Prostate gland (tissue), 2 donors: ENCODE results near the gene CCND2. TPM values are rescaled to one million over a fixed set of nuclear protein-coding genes. Genes with fewer than 3 reads are reported as not detected.
A peak's percentile ranks its signal among the peaks of the same experiment; 100 is the strongest.

Experiments
- DNase-seq: peaks from one replicate; pipeline ENCODE4 v3.0.0-alpha.2; 2019; ENCODE audit warnings: low spot score
- H3K27ac ChIP-seq, 2 donors: fragments of 200-600 bp; sonication (generic); 2 replicates each; pipeline ENCODE4 v1.5.1; 2017 to 2019
- H3K27me3 ChIP-seq: fragments of 200-600 bp; sonication (generic); replicated peaks from 2 replicates; pipeline ENCODE4 v1.5.1; 2019; ENCODE audit not compliant: insufficient read depth
- H3K36me3 ChIP-seq, 2 donors: fragments of 200-600 bp; sonication (generic); 1 replicate in 1 of 2; 2 replicates in 1 of 2; pipeline versions ENCODE4 v1.5.1 to v1.8.1; 2017 to 2019
- H3K4me1 ChIP-seq: fragments of 200-600 bp; sonication (generic); replicated peaks from 2 replicates; pipeline ENCODE4 v1.5.1; 2019
- H3K4me3 ChIP-seq, 2 donors: fragments of 200-600 bp; sonication (generic); 2 replicates each; pipeline ENCODE4 v1.5.1; 2017 to 2019
- H3K9me3 ChIP-seq: fragments of 200-600 bp; sonication (generic); 2 replicates; pipeline ENCODE4 v1.5.1; 2017
- POLR2A ChIP-seq: fragments of 450-650 bp; IDR thresholded peaks from one replicate; pipeline ENCODE4 v1.6.1; 2016; ENCODE audit warnings: antibody characterized with exemption, mild to moderate bottlenecking
- POLR2AphosphoS5 ChIP-seq: sonication (generic); formaldehyde crosslinking; IDR thresholded peaks from one replicate; pipeline ENCODE4 v1.6.1; 2017; ENCODE audit warnings: antibody characterized with exemption
- WGBS: methylation state at CpG from one replicate; pipeline ENCODE4 v1.1.5; 2018; 5-methylcytosine and 5-hydroxymethylcytosine counted together
- intact Hi-C: fragments of 100-400 bp; cut with DNase I; formaldehyde crosslinking; loops from one replicate; pipeline ENCODE4 v1.14.2; 2022
- total RNA-seq, 2 donors: library from RNA; depleted of rRNA; stranded (reverse); fragments of >200 nt; gene quantifications; one replicate each; pipeline ENCODE4 v1.1.0, GENCODE V29; 2016
- TF ChIP-seq, protein P1 (sequence below), 4 experiments: fragments of 200-600 bp in 2 of 4; fragments of 450-650 bp in 2 of 4; sonication (generic) in 2 of 4; IDR thresholded peaks; 1 replicate in 3 of 4; 2 replicates in 1 of 4; pipeline ENCODE4 v1.5.1; 2016 to 2019; ENCODE audit warnings: antibody characterized with exemption in 4 of 4, mild to moderate bottlenecking in 2 of 4, moderate library complexity in 2 of 4

CCND2 gene
- total RNA-seq = 10 to 100 TPM; 31.6 to 46.1 TPM

DNA sequence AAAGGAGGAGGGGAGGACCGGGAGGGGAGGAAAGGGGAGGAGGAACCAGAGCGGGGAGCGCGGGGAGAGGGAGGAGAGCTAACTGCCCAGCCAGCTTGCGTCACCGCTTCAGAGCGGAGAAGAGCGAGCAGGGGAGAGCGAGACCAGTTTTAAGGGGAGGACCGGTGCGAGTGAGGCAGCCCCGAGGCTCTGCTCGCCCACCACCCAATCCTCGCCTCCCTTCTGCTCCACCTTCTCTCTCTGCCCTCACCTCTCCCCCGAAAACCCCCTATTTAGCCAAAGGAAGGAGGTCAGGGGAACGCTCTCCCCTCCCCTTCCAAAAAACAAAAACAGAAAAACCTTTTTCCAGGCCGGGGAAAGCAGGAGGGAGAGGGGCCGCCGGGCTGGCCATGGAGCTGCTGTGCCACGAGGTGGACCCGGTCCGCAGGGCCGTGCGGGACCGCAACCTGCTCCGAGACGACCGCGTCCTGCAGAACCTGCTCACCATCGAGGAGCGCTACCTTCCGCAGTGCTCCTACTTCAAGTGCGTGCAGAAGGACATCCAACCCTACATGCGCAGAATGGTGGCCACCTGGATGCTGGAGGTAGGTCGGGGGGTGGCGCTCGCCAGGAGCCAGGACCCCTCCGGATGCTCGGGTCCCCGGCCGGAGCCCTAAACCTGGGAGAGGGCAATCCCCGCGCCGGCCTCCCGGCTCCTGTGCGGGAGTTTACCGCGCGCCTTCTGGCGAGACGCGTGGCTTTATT lies at the start of gene CCND2:
CCND2 (plus strand) TSS at position 111 of the 744 bp plus-strand sequence; CDS start at position 390, 279 bp downstream.
- H3K9me3 ChIP-seq = no peaks in the 10 kb centered on the region
- WGBS = under 1% methylated on average over 44 of the region's 52 CpGs
- H3K36me3 ChIP-seq = no peaks in the 10 kb centered on the region
- TF ChIP-seq POLR2A = peak; percentile 88
- peak; percentile 91 for TF ChIP-seq POLR2AphosphoS5
- TF ChIP-seq, protein P1, sequence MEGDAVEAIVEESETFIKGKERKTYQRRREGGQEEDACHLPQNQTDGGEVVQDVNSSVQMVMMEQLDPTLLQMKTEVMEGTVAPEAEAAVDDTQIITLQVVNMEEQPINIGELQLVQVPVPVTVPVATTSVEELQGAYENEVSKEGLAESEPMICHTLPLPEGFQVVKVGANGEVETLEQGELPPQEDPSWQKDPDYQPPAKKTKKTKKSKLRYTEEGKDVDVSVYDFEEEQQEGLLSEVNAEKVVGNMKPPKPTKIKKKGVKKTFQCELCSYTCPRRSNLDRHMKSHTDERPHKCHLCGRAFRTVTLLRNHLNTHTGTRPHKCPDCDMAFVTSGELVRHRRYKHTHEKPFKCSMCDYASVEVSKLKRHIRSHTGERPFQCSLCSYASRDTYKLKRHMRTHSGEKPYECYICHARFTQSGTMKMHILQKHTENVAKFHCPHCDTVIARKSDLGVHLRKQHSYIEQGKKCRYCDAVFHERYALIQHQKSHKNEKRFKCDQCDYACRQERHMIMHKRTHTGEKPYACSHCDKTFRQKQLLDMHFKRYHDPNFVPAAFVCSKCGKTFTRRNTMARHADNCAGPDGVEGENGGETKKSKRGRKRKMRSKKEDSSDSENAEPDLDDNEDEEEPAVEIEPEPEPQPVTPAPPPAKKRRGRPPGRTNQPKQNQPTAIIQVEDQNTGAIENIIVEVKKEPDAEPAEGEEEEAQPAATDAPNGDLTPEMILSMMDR (IDR thresholded peaks at IDR 0.05) = no peak
- intact Hi-C loops = loop anchor here (5.0 kb wide), 1 partner anchor 402 kb away; the partner anchor contains the start of gene PARP11
- peak within 1 kb of the TSS; percentile 82 to 88 for H3K27ac ChIP-seq
- no peaks in the 10 kb centered on the region for H3K4me1 ChIP-seq
- H3K27me3 ChIP-seq = peaks cover 4% of the 10 kb centered on the region
- DNase-seq = peak; percentile 74
- peak within 1 kb of the TSS; percentile 45 to 57 for H3K4me3 ChIP-seq

DNA sequence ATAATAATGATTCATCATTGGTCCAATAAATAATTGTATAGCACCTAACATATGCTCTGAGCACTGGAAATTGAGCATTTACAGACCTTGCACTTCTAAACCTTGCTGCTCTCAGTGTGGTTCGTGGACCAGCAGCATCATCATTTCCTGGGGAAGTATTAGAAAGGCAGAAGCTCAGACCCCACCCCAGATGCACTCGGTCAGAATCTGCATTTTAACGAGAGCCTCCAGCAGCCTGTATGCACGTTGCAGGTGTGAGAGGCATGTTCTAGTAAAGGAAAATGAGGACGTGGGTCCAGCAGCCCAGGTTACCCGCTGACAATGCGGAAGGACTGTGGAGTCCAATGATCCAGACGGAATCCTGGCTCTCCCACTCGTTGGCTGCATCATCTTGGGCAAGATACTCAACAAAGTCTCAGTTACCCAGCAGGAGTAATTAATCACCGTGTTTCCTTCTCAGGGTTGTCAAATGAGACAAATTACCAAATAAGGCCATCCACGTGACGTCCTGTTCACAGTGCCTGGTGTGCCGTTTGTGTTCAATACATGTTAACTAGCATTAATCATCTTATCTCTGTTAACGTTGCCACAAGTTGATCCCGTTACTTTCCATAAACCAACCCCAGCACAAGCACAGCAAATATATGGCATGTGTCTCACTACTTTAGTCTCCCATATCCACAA lies 49.2 kb upstream of the CCND2 start:
- Histone ChIP-seq H3K4me3 (no peak overlapping the region), H3K9me3 (no peaks in the 10 kb centered on the region), H3K36me3 (no peaks in the 10 kb centered on the region), H3K27me3 (peaks cover 2% of the 10 kb centered on the region), H3K27ac (no peak overlapping the region), H3K4me1 (no peaks in the 10 kb centered on the region)
- intact Hi-C loops = no loop called here
- WGBS = 71% methylated on average over 15 of the region's 15 CpGs
- DNase-seq = no peak
- no peak for TF ChIP-seq POLR2AphosphoS5
- TF ChIP-seq, protein P1 (IDR thresholded peaks at IDR 0.05) = no peak
- no peak for TF ChIP-seq POLR2A

DNA sequence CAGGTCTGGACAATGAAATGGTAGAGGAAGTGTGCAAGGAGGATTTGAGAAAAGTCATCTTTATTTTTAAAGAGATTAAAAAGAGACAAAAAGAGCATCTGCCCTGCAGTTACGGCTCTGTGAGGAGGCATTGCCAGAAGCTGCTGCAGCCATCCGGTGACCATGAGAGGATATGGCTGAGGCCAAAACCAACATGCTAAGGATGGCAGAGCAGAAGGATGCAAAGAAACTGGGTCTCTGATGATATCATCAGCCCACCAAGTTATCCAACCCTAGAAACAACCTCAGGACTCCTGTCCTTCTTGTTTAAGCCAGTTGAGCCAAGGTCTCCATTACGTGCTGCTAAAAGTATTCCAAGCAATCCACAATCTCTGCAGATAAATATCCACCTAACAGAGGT lies 48.0 kb upstream of the CCND2 start:
- Histone ChIP-seq H3K9me3 (no peaks in the 10 kb centered on the region), H3K4me1 (no peaks in the 10 kb centered on the region), H3K27me3 (peaks cover 2% of the 10 kb centered on the region), H3K4me3 (no peak overlapping the region), H3K27ac (no peak overlapping the region), H3K36me3 (no peaks in the 10 kb centered on the region)
- intact Hi-C loops = no loop called here
- WGBS = 83% methylated on average over 3 of the region's 3 CpGs
- DNase-seq = no peak
- TF ChIP-seq, protein P1 (IDR thresholded peaks at IDR 0.05) = no peak
- TF ChIP-seq POLR2AphosphoS5 = no peak
- no peak for TF ChIP-seq POLR2A

DNA sequence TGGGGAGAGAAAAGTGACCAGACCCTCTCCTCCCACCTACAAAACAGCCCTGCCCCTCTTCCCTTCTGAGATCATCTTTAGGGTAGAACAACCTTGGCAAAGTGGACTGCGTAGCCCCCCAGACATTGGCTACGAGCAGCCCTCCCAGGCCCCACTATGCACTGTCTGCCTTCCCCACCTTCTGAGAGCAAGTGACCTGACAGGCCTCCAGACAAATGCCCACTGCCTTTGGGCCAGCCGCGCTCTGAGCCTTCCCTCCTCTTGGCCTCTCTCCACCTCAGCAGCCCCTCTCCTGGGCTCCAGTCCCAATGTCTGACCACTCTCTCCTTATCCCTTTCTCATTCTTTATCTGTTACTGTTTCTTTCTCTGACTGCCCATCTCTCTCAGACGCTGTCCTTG lies 46.5 kb upstream of the CCND2 start:
- intact Hi-C loops = no loop called here
- H3K27ac ChIP-seq = no peak overlapping the region
- no peak overlapping the region for H3K4me3 ChIP-seq
- H3K36me3 ChIP-seq = no peaks in the 10 kb centered on the region
- H3K4me1 ChIP-seq = no peaks in the 10 kb centered on the region
- no peak for TF ChIP-seq POLR2A
- TF ChIP-seq, protein P1 (IDR thresholded peaks at IDR 0.05) = no peak
- no peak for TF ChIP-seq POLR2AphosphoS5
- H3K27me3 ChIP-seq = peaks cover 2% of the 10 kb centered on the region
- 82% methylated on average over 5 of the region's 5 CpGs for WGBS
- H3K9me3 ChIP-seq = no peaks in the 10 kb centered on the region
- no peak for DNase-seq
